K562 (cell line): ENCODE measurements around the gene ADPRHL1. TPM values are rescaled to one million over a fixed set of nuclear protein-coding genes. Genes with fewer than 3 reads are reported as not detected.

Experiments used
- ADNP ChIP-seq: fragments of 200-800 bp; sonication (Bioruptor generic); IDR thresholded peaks from 2 replicates; pipeline ENCODE4 v1.6.1; 2016; ENCODE audit warnings: missing genetic modification characterization, missing compliant biosample characterization
- CBFA2T3 ChIP-seq: fragments of 450-650 bp; IDR thresholded peaks from 2 replicates; pipeline ENCODE4 v1.6.1; 2017
- E2F3 ChIP-seq: fragments of 250-450 bp; sonication (Bioruptor Pico); IDR thresholded peaks from 2 replicates; pipeline ENCODE4 v1.4.0; 2020; ENCODE audit warnings: mild to moderate bottlenecking
- E2F5 ChIP-seq: sonication (generic); formaldehyde crosslinking; IDR thresholded peaks from 2 replicates; pipeline ENCODE4 v1.8.0; 2022; ENCODE audit warnings: mild to moderate bottlenecking, missing genetic modification reagents
- FOXP4 ChIP-seq: sonication (generic); formaldehyde crosslinking; IDR thresholded peaks from 2 replicates; pipeline ENCODE4 v1.8.0; 2022; ENCODE audit warnings: mild to moderate bottlenecking, missing genetic modification reagents, borderline replicate concordance
- FUS ChIP-seq: fragments of 200-400 bp; formaldehyde crosslinking; optimal IDR thresholded peaks from 2 replicates; pipeline ENCODE3; 2017; ENCODE audit warnings: low read depth, low read length
- HBP1 ChIP-seq: fragments of 450-650 bp; formaldehyde crosslinking; IDR thresholded peaks from 2 replicates; pipeline ENCODE4 v1.4.0; 2022; ENCODE audit warnings: missing genetic modification characterization
- KLF6 ChIP-seq: fragments of 250-450 bp; sonication (Bioruptor Pico); IDR thresholded peaks from 2 replicates; pipeline ENCODE4 v1.4.0; 2020; ENCODE audit warnings: mild to moderate bottlenecking, moderate library complexity, borderline replicate concordance
- MLX ChIP-seq, 2 experiments: fragments of 450-650 bp in 1 of 2; sonication (generic) in 1 of 2; formaldehyde crosslinking; conservative IDR thresholded peaks; 2 replicates each; pipeline versions ENCODE4 v1.4.0 to v1.8.1; 2020 to 2022; ENCODE audit warnings: mild to moderate bottlenecking in 1 of 2, missing genetic modification reagents in 1 of 2
- MXI1 ChIP-seq: IDR thresholded peaks from 2 replicates; pipeline ENCODE4 v1.6.1; 2011; ENCODE audit warnings: low read depth, mild to moderate bottlenecking, improper control_type of control experiment, low read length
- NR0B1 ChIP-seq: fragments of 450-650 bp; IDR thresholded peaks from one replicate; pipeline ENCODE4 v1.6.1; 2018; ENCODE audit warnings: mild to moderate bottlenecking, moderate library complexity; ENCODE audit not compliant: partially characterized antibody
- PRMT5 ChIP-seq: sonication (generic); formaldehyde crosslinking; IDR thresholded peaks from 2 replicates; pipeline ENCODE4 v1.5.0; 2020; ENCODE audit warnings: missing genetic modification reagents
- RUNX1 ChIP-seq: sonication (generic); IDR thresholded peaks from 2 replicates; pipeline ENCODE4 v1.6.1; 2016; ENCODE audit warnings: antibody characterized with exemption, low read depth
- TFAP4 ChIP-seq: sonication (generic); formaldehyde crosslinking; IDR thresholded peaks from 2 replicates; pipeline ENCODE4 v1.8.0; 2022; ENCODE audit warnings: missing genetic modification reagents, mild to moderate bottlenecking, moderate library complexity, borderline replicate concordance
- USF2 ChIP-seq: sonication (generic); formaldehyde crosslinking; IDR thresholded peaks from 2 replicates; pipeline ENCODE4 v1.5.0; 2020; ENCODE audit warnings: missing genetic modification reagents
- ZNF134 ChIP-seq: fragments of 250-450 bp; sonication (Bioruptor Pico); conservative IDR thresholded peaks from 2 replicates; pipeline ENCODE4 v1.4.0; 2020
- ZNF232 ChIP-seq: sonication (generic); formaldehyde crosslinking; IDR thresholded peaks from 2 replicates; pipeline ENCODE4 v1.8.0; 2022; ENCODE audit warnings: mild to moderate bottlenecking, missing genetic modification reagents
- ZNF3 ChIP-seq: fragments of 250-450 bp; sonication (Bioruptor Pico); IDR thresholded peaks from 2 replicates; pipeline ENCODE4 v1.5.0; 2021; ENCODE audit warnings: mild to moderate bottlenecking, moderate library complexity
- polyA plus RNA-seq, 8 experiments: library from polyadenylated mRNA; depleted of rRNA in 4 of 8; stranded (reverse) in 5 of 8; unstranded in 3 of 8; fragments of >200 nt; fragmentation: Nextera tagmentation in 2 of 8; fragmentation: Illumina TruSeq in 1 of 8; extraction: Ambion mirVana in 2 of 8; extraction: Trizol in 1 of 8; gene quantifications; 2 replicates each; pipeline versions ENCODE4 v1.2.1 to v1.2.3, GENCODE V29; 2011 to 2014; ENCODE audit warnings: inconsistent platforms in 1 of 8, missing spikeins in 1 of 8
- total RNA-seq, 7 experiments: library from RNA; depleted of rRNA in 6 of 7; stranded (reverse); fragments of >200 nt in 6 of 7; fragmentation: Illumina TruSeq in 2 of 7; extraction: Trizol in 2 of 7; gene quantifications; 2 replicates each; pipeline versions ENCODE4 v1.2.1 to v1.2.3, GENCODE V29; 2011 to 2021; ENCODE audit warnings: low replicate concordance in 1 of 7

The ADPRHL1 gene
- total and polyA plus RNA-seq, 9 of the 15 experiments (the other 6 are each of a cell fraction or from before 2014, with no cell fraction given): 0.06 to 0.76 (median 0.37) TPM; not detected in 1

- no peak for TF ChIP-seq HBP1 (CRISPR knock-in tag)
- TF ChIP-seq E2F3: no peak
- no peak for TF ChIP-seq USF2
- no peak for TF ChIP-seq KLF6 (CRISPR knock-in tag)
- no peak for TF ChIP-seq RUNX1
- no peak for TF ChIP-seq FUS
- no peak for TF ChIP-seq FOXP4
- no peak for TF ChIP-seq ZNF134 (CRISPR knock-in tag)
- TF ChIP-seq ADNP: peak; percentile 41; the same call in 1 of the 2 replicates
- no peak for TF ChIP-seq ZNF232 (CRISPR knock-in tag)
- TF ChIP-seq NR0B1: no peak
- no peak for TF ChIP-seq TFAP4 (CRISPR knock-in tag)
- no peak for TF ChIP-seq MXI1
- TF ChIP-seq CBFA2T3: peak; percentile 60; the same call in 1 of the 2 replicates
- no peak for TF ChIP-seq PRMT5
- no peak for TF ChIP-seq ZNF3 (CRISPR knock-in tag)
- TF ChIP-seq MLX (CRISPR knock-in tag; conservative IDR thresholded peaks at IDR 0.05): no peak
- no peak for TF ChIP-seq E2F5 (CRISPR knock-in tag)
Measured at GRCh38 chr13:113479179-113479578, 25.9 kb upstream of the ADPRHL1 start (continued).
